Right lobe of liver (tissue), 6 donors: Measurements from ENCODE around the gene OSBPL8. TPM values are rescaled to one million over a fixed set of nuclear protein-coding genes. Genes with fewer than 3 reads are reported as not detected.

Experiments
- ATAC-seq, 4 donors: fragments of 200-7000 bp; cut with Tn5 transposase; one replicate each; pipeline ENCODE4 v1.9.1; 2020; ENCODE audit warnings: mild to moderate bottlenecking in 4 of 4, moderate library complexity in 4 of 4
- DNase-seq, 3 donors: peaks; one replicate each; pipeline ENCODE4 v3.0.0-alpha.2; 2020
- H3K27ac ChIP-seq, 3 donors: fragments of 200-600 bp; one replicate each; pipeline ENCODE4 v1.8.0; 2022
- H3K27me3 ChIP-seq, 2 donors: fragments of 200-600 bp; one replicate each; pipeline ENCODE4 v1.8.0; 2022
- H3K36me3 ChIP-seq, 4 donors: fragments of 200-600 bp; sonication (generic) in 1 of 4; one replicate each; pipeline versions ENCODE4 v1.5.1 to v1.8.0; 2017 to 2022; ENCODE audit warnings: control low read depth in 1 of 4
- H3K4me1 ChIP-seq, 4 donors: fragments of 200-600 bp; sonication (generic) in 1 of 4; one replicate each; pipeline versions ENCODE4 v1.5.1 to v1.8.0; 2017 to 2022; ENCODE audit warnings: control low read depth in 1 of 4
- H3K4me3 ChIP-seq, 3 donors: fragments of 200-600 bp; one replicate each; pipeline ENCODE4 v1.8.0; 2022
- H3K9me3 ChIP-seq, 4 donors: fragments of 200-600 bp; sonication (generic) in 1 of 4; one replicate each; pipeline versions ENCODE4 v1.5.1 to v1.8.0; 2017 to 2022; ENCODE audit warnings: control low read depth in 1 of 4
- POLR2A ChIP-seq: fragments of 450-650 bp; IDR thresholded peaks from one replicate; pipeline ENCODE4 v1.6.1; 2017; ENCODE audit warnings: antibody characterized with exemption, mild to moderate bottlenecking
- WGBS: methylation state at CpG from one replicate; pipeline ENCODE4 v1.1.6; 2018; ENCODE audit warnings: low coverage, low lambda C conversion rate; ENCODE audit not compliant: insufficient coverage; ENCODE audit errors: missing lambda C conversion rate; 5-methylcytosine and 5-hydroxymethylcytosine counted together
- intact Hi-C, 2 donors: fragments of 100-400 bp; cut with DNase I; formaldehyde crosslinking; loops; one replicate each; pipeline versions ENCODE4 v1.11.2 to v1.14.1; 2022
- total RNA-seq, 6 experiments: library from RNA; depleted of rRNA in 2 of 6; stranded (reverse); fragments of >200 nt in 2 of 6; fragmentation: NEBNext Ultra II Directional in 3 of 6; extraction: Animal tissue kit (Norgen Biotek cat#: 25700) in 3 of 6; gene quantifications; one replicate each; pipeline versions ENCODE4 v1.1.0 to v1.2.4, GENCODE V29; 2016 to 2023
- TF ChIP-seq, protein P1 (sequence below), 4 donors: fragments of 200-600 bp in 3 of 4; fragments of 450-650 bp in 1 of 4; IDR thresholded peaks; one replicate each; pipeline versions ENCODE4 v1.5.1 to v1.8.0; 2016 to 2022; ENCODE audit warnings: antibody characterized with exemption in 4 of 4, mild to moderate bottlenecking in 2 of 4
- donor health status: DM: no; HTN: yes; CAD: no.
- donor health status: DM: no; HTN: no; CAD: no.
- donor health status: DM: no; HTN: no; CAD: no.
- donor health status: DM: no; HTN: yes; CAD: no.
- donor health status: DM: no; HTN: yes; CAD: no.

OSBPL8 gene
- total RNA-seq, 6 experiments from 2014 or later, result 20.2 to 29.1 (median 24.2) TPM

DNA sequence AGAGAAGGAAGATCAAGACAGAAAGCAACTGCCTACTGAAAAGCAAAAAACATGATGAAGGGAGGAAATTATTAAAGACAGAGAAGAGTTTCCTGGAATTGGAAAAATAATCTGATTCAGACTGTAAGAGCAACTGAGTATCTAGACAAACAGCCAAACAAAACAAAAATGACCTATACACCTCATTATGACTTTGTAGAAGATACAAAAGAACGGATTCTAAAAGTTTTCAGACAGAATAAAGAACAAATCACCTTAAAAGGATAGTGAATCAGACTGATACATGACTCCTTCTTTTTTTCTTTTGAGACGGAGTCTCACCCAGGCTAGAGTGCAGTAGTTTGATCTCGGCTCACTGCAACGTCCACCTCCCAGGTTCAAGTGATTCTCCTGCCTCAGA lies 10.4 kb downstream of the OSBPL8 start:
- no peaks in the 10 kb centered on the region for H3K9me3 ChIP-seq
- no peaks in the 10 kb centered on the region for H3K27me3 ChIP-seq
- TF ChIP-seq, protein P1, sequence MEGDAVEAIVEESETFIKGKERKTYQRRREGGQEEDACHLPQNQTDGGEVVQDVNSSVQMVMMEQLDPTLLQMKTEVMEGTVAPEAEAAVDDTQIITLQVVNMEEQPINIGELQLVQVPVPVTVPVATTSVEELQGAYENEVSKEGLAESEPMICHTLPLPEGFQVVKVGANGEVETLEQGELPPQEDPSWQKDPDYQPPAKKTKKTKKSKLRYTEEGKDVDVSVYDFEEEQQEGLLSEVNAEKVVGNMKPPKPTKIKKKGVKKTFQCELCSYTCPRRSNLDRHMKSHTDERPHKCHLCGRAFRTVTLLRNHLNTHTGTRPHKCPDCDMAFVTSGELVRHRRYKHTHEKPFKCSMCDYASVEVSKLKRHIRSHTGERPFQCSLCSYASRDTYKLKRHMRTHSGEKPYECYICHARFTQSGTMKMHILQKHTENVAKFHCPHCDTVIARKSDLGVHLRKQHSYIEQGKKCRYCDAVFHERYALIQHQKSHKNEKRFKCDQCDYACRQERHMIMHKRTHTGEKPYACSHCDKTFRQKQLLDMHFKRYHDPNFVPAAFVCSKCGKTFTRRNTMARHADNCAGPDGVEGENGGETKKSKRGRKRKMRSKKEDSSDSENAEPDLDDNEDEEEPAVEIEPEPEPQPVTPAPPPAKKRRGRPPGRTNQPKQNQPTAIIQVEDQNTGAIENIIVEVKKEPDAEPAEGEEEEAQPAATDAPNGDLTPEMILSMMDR (IDR thresholded peaks at IDR 0.05), result no peak
- no peak for TF ChIP-seq POLR2A
- peak in 1 of 4 donors; percentile 38 for ATAC-seq
- no peak overlapping the region for H3K27ac ChIP-seq
- intact Hi-C loops, result no loop called here
- WGBS, result 60% methylated on average over 2 of the region's 4 CpGs
- no peak for DNase-seq
- H3K4me1 ChIP-seq, result peaks cover 0 to 7% (median 2%) of the 10 kb centered on the region in 4 donors
- H3K36me3 ChIP-seq, result no peaks in the 10 kb centered on the region
- no peak overlapping the region for H3K4me3 ChIP-seq

DNA sequence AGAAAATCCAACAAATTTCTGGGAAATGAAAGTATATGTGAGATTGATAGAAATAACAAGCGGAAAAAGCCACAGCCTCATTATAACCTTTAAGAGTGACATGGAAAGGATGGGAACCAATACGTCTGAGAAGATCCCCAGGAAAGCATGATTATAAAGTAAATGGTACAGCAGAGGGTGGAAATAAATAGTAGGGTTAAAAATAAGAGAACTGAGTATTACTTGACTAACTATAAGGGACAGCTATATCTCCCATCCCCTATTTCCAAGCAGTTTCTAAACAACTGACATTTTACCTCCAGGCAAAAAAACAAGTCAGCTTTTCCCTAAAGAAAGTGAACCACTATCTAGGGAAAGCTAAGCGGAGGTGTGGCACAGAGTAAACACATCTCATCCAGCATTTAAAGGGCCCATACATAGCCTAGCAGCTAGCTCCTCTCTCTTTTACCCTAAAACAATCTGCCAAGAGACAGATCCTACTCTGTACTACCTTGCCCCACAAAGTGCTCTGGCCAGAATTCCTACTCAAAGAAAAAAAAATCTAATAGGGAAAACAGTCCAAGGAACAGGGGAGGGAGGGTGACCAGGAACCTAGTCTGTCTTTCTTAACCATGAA lies 11.2 kb downstream of the OSBPL8 start:
- no peak overlapping the region for H3K4me3 ChIP-seq
- H3K27me3 ChIP-seq, result no peaks in the 10 kb centered on the region
- H3K27ac ChIP-seq, result no peak overlapping the region
- ATAC-seq (peak in 3 of 4 donors; percentile 43 to 50 (median 44)), DNase-seq (no peak)
- 69% methylated on average over 3 of the region's 3 CpGs for WGBS
- peaks cover 0 to 7% (median 2%) of the 10 kb centered on the region in 4 donors for H3K4me1 ChIP-seq
- H3K9me3 ChIP-seq, result no peaks in the 10 kb centered on the region
- intact Hi-C loops, result no loop called here
- TF ChIP-seq, protein P1 (IDR thresholded peaks at IDR 0.05), result no peak
- TF ChIP-seq POLR2A, result no peak
- no peaks in the 10 kb centered on the region for H3K36me3 ChIP-seq

DNA sequence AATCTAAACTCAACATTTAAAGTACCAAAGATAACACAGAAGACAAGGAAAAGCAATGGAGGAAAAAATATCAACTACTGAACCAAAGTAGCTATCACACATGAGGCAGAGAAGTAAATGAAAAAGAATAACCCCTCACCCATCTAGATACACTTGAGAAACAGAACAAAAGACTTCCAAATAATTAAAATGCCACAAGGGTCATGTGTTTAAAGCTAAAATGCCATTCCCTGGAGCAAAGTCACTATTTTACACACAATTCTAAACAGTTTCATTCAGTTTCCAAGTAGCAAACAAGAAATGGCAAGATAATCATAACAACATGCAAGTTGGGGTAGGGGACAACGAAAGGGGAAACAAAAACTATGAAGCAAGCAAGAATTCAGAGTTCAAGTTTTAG lies 12.0 kb downstream of the OSBPL8 start:
- intact Hi-C loops, result no loop called here
- peaks cover 0 to 7% (median 2%) of the 10 kb centered on the region in 4 donors for H3K4me1 ChIP-seq
- H3K27me3 ChIP-seq, result no peaks in the 10 kb centered on the region
- DNase-seq (no peak), ATAC-seq (peak in 1 of 4 donors; percentile 26)
- no peak for TF ChIP-seq POLR2A
- TF ChIP-seq, protein P1 (IDR thresholded peaks at IDR 0.05), result no peak
- no peaks in the 10 kb centered on the region for H3K36me3 ChIP-seq
- H3K9me3 ChIP-seq, result no peaks in the 10 kb centered on the region
- no peak overlapping the region for H3K27ac ChIP-seq
- H3K4me3 ChIP-seq, result no peak overlapping the region
- 33% methylated on average over 1 of the region's 1 CpG for WGBS

DNA sequence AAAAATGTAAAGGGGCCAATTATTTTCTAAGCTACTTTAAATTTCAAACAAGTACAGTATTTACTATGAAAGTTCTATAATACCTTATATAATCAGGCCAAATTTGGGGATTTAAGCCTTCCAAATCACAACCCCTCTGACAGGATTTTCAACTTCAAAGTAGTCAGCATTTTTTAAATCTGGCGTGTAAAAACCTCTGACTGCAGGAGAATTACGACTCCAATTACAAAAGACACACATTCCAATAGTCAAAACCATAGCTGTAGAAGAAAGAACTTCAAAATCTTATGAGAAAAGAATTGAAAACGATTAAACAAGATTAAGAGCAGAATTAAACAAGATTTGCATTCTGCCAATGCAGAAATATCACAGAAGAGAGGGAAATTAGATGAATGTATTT lies 12.7 kb downstream of the OSBPL8 start:
- TF ChIP-seq, protein P1 (IDR thresholded peaks at IDR 0.05), result no peak
- no peak for TF ChIP-seq POLR2A
- intact Hi-C loops, result no loop called here
- H3K36me3 ChIP-seq, result no peaks in the 10 kb centered on the region

More for the DNA sequence above, 12.7 kb downstream of the OSBPL8 start:
- WGBS, result 44% methylated on average over 3 of the region's 3 CpGs
- Histone ChIP-seq H3K4me3 (no peak overlapping the region), H3K27me3 (no peaks in the 10 kb centered on the region), H3K9me3 (no peaks in the 10 kb centered on the region), H3K27ac (no peak overlapping the region), H3K4me1 (peaks cover 0 to 7% (median 2%) of the 10 kb centered on the region in 4 donors)
- no peak for ATAC-seq
- no peak for DNase-seq
